ENCODE measurements around the gene ZNF436. TPM values are rescaled to one million over a fixed set of nuclear protein-coding genes. Genes with fewer than 3 reads are reported as not detected.

Gene ZNF436
- polyA plus RNA-seq, 1 of the 3 experiments (the other 2 are of a cell fraction), result 5.0 TPM

- no peaks in the 10 kb centered on the region for H3K9me3 ChIP-seq
- WGBS (ENCODE audit: low lambda C conversion rate), result no CpG with 5 or more reads among the region's 15 CpGs
- no peaks in the 10 kb centered on the region for H3K27me3 ChIP-seq (ENCODE audit: insufficient read depth)
- no peaks in the 10 kb centered on the region for H3K36me3 ChIP-seq (replicated peaks in 1 of 2; ENCODE audit: control insufficient read depth in 1 of 2, insufficient read depth in 2 of 2, low read length in 1 of 2)
- H3K27ac ChIP-seq (ENCODE audit: low read depth in 2 of 2, low read length in 1 of 2), result peak overlapping the region; percentile 70 to 88
- peak overlapping the region; percentile 66; the same call in 1 of the 2 replicates for H3K4me2 ChIP-seq
- peaks cover 31% of the 10 kb centered on the region for H3F3A ChIP-seq (replicated peaks; ENCODE audit: insufficient read depth)
- no peak for DNase-seq
- H3K9me2 ChIP-seq, result no peaks in the 10 kb centered on the region
- H4K20me1 ChIP-seq (ENCODE audit: insufficient read depth), result no peaks in the 10 kb centered on the region
- POLR2A ChIA-PET, result no interaction called here
- peaks cover 6 to 20% of the 10 kb centered on the region in 2 experiments; a peak in 3 of 4 replicates for H3K4me1 ChIP-seq (ENCODE audit: control insufficient read depth in 1 of 2, insufficient read depth in 2 of 2, low read depth in 1 of 2, low read length in 1 of 2)
- H3K9ac ChIP-seq, result peak overlapping the region; percentile 1; the same call in 1 of the 2 replicates
- TF ChIP-seq FOSL2 (IDR thresholded peaks at IDR 0.05; ENCODE audit: borderline replicate concordance, low read depth) (peak; percentile 82), CHD2 (IDR thresholded peaks at IDR 0.05; ENCODE audit: low read length, partially characterized antibody) (no peak), TCF12 (IDR thresholded peaks at IDR 0.05) (peak; percentile 52; the same call in 1 of the 2 replicates), NFIC (IDR thresholded peaks at IDR 0.05; ENCODE audit: borderline replicate concordance) (peak; percentile 77)
- no peak overlapping the region for H3K4me3 ChIP-seq (ENCODE audit: low read depth in 2 of 2, low read length in 1 of 2)
- CTCF ChIA-PET, result interaction anchor here (1.2 to 3.0 kb wide), 2 partner anchors 10 to 23 kb away, joined by 4 to 31 read pairs; no protein-coding TSS in a partner anchor
- H3K79me2 ChIP-seq (ENCODE audit: insufficient read depth), result no peaks in the 10 kb centered on the region
- no peak overlapping the region; the same call in 1 of the 2 replicates for H2AFZ ChIP-seq (ENCODE audit: low read depth)
These were observed 24.1 kb upstream of the ZNF436 start for GRCh38 chr1:23393706-23394105.

GRCh38 chr1:23392125-23392855, 22.7 kb upstream of the ZNF436 start:
- Histone ChIP-seq H3K4me1 (ENCODE audit: control insufficient read depth in 1 of 2, insufficient read depth in 2 of 2, low read depth in 1 of 2, low read length in 1 of 2) (peaks cover 6 to 20% of the 10 kb centered on the region in 2 experiments; a peak in 3 of 4 replicates), H4K20me1 (ENCODE audit: insufficient read depth) (no peaks in the 10 kb centered on the region), H3F3A (replicated peaks; ENCODE audit: insufficient read depth) (peaks cover 31% of the 10 kb centered on the region), H3K9ac (no peak overlapping the region), H3K9me3 (no peaks in the 10 kb centered on the region), H3K36me3 (replicated peaks in 1 of 2; ENCODE audit: control insufficient read depth in 1 of 2, insufficient read depth in 2 of 2, low read length in 1 of 2) (no peaks in the 10 kb centered on the region), H3K27me3 (ENCODE audit: insufficient read depth) (no peaks in the 10 kb centered on the region), H3K79me2 (ENCODE audit: insufficient read depth) (no peaks in the 10 kb centered on the region), H3K9me2 (no peaks in the 10 kb centered on the region), H3K4me2 (no peak overlapping the region), H3K27ac (ENCODE audit: low read depth in 2 of 2, low read length in 1 of 2) (no peak overlapping the region), H2AFZ (ENCODE audit: low read depth) (no peak overlapping the region), H3K4me3 (ENCODE audit: low read depth in 2 of 2, low read length in 1 of 2) (no peak overlapping the region)
- WGBS (ENCODE audit: low lambda C conversion rate), result 70% methylated on average over 2 of the region's 2 CpGs
- DNase-seq, result no peak
- no peak for TF ChIP-seq ZBTB33 (IDR thresholded peaks at IDR 0.05; ENCODE audit: borderline replicate concordance, low read depth)
- ChIA-PET CTCF (interaction anchor here (0.7 kb wide), 1 partner anchor 148 kb away, joined by 3 read pairs; no protein-coding TSS in a partner anchor), POLR2A (no interaction called here)

DNA sequence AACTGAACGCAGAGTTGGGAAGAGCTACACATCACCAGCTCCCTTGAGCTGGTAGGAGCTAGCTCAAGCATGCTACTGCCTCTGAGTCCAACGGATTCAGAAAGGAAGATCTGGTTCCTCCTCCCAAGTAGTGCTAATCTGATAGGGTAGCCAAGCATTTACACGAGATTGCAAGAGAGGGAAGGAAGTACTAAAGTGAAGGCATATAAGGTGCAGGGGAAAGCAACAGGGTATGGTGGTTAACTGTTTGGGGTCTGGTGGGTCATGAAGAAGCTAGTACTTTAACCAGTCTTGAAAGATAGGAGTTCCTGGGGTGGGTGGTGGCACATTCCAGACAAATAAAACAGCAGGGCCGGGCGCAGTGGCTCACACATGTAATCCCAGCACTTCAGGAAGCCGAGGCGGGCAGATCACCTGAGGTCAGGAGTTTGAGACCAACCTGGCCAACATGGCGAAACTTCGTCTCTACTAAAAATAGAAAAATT, 20.2 kb upstream of the ZNF436 start:
- ChIA-PET POLR2A (no interaction called here), CTCF (interaction anchor here (1.9 kb wide), 1 partner anchor 14 kb away, joined by 10 read pairs; no protein-coding TSS in a partner anchor)
- peaks cover 22% of the 10 kb centered on the region for H3F3A ChIP-seq (replicated peaks; ENCODE audit: insufficient read depth)
- H3K4me3 ChIP-seq (ENCODE audit: low read depth in 2 of 2, low read length in 1 of 2), result no peak overlapping the region
- WGBS (ENCODE audit: low lambda C conversion rate), result 88% methylated on average over 9 of the region's 9 CpGs
- peaks cover 3 to 19% of the 10 kb centered on the region in 2 experiments; a peak in 3 of 4 replicates for H3K4me1 ChIP-seq (ENCODE audit: control insufficient read depth in 1 of 2, insufficient read depth in 2 of 2, low read depth in 1 of 2, low read length in 1 of 2)
- H4K20me1 ChIP-seq (ENCODE audit: insufficient read depth), result no peaks in the 10 kb centered on the region
- TF ChIP-seq FOSL2 (IDR thresholded peaks at IDR 0.05; ENCODE audit: borderline replicate concordance, low read depth), result no peak
- TF ChIP-seq, protein P1, sequence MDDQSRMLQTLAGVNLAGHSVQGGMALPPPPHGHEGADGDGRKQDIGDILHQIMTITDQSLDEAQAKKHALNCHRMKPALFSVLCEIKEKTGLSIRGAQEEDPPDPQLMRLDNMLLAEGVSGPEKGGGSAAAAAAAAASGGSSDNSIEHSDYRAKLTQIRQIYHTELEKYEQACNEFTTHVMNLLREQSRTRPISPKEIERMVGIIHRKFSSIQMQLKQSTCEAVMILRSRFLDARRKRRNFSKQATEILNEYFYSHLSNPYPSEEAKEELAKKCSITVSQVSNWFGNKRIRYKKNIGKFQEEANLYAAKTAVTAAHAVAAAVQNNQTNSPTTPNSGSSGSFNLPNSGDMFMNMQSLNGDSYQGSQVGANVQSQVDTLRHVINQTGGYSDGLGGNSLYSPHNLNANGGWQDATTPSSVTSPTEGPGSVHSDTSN (IDR thresholded peaks at IDR 0.05), result no peak
- no peaks in the 10 kb centered on the region for H3K27me3 ChIP-seq (ENCODE audit: insufficient read depth)
- no peak overlapping the region for H3K4me2 ChIP-seq
- H3K27ac ChIP-seq (ENCODE audit: low read depth in 2 of 2, low read length in 1 of 2), result no peak overlapping the region
- H2AFZ ChIP-seq (ENCODE audit: low read depth), result no peak overlapping the region
- H3K36me3 ChIP-seq (replicated peaks in 1 of 2; ENCODE audit: control insufficient read depth in 1 of 2, insufficient read depth in 2 of 2, low read length in 1 of 2), result no peaks in the 10 kb centered on the region
- no peak for DNase-seq
- H3K9me2 ChIP-seq, result no peaks in the 10 kb centered on the region
- no peak overlapping the region for H3K9ac ChIP-seq
- H3K9me3 ChIP-seq, result no peaks in the 10 kb centered on the region
- H3K79me2 ChIP-seq (ENCODE audit: insufficient read depth), result no peaks in the 10 kb centered on the region

Data from SK-N-SH (cell line).